Measurements from ENCODE around the gene PABPN1L. TPM values are rescaled to one million over a fixed set of nuclear protein-coding genes. Genes with fewer than 3 reads are reported as not detected.

Gene PABPN1L
- total and polyA plus RNA-seq, 3 donors from 2014 or later: 0.34 to 0.93 TPM; not detected in 1

DNA sequence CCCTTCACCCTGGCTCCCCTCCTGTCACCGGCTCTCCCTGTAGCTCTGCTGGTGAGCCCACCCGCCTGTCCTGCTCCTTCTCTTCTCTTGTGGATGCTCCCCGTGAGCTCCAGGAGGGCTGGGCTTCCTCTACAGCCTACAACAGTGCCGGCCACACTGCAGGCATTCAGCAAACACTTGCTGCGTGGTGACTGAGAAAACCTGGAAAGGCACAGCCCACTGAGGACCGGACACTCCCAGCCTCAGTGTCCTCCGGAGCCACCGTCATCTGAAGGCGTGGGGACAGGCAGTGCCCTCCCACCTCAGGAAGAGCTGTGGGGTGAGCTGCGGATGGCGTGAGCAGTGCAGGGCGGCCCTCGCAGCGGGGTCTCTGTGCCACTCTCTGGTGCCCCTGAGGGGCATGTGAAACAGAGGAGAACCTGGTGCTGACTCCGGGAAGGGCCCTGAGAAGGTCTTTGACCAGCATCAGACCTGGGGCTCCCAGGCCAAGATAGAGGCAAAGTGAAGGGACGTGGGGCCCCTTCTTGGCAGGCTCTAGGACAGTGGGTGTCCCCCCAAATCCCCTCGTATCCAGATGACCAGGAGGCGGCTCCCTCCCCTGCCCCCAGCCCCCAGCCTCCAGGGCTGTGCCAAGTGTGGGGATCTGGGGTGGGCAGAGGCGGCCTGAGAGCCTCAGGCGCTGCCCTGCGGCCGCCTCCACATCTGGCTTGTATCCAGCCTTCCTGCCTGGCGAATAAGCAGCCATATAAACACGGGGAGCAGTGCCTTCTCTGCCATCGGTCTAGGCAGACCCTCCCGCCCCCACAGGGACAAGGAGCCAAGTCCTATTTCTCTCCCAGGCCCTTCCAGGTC lies 44.0 kb upstream of the PABPN1L start:
- WGBS, 2 donors: 59 to 87% methylated on average over 8 to 26 of the region's 26 CpGs
- no peaks in the 10 kb centered on the region for H3K36me3 ChIP-seq (ENCODE audit: low read depth, missing control alignments)
- intact Hi-C loops (cut with DNase I; ENCODE audit: low total_unique reads): no loop called here
- H3K27ac ChIP-seq: no peak overlapping the region
- H3K4me1 ChIP-seq: peaks cover 20% of the 10 kb centered on the region
- TF ChIP-seq POLR2A (IDR thresholded peaks at IDR 0.05): no peak
- TF ChIP-seq, protein P1, sequence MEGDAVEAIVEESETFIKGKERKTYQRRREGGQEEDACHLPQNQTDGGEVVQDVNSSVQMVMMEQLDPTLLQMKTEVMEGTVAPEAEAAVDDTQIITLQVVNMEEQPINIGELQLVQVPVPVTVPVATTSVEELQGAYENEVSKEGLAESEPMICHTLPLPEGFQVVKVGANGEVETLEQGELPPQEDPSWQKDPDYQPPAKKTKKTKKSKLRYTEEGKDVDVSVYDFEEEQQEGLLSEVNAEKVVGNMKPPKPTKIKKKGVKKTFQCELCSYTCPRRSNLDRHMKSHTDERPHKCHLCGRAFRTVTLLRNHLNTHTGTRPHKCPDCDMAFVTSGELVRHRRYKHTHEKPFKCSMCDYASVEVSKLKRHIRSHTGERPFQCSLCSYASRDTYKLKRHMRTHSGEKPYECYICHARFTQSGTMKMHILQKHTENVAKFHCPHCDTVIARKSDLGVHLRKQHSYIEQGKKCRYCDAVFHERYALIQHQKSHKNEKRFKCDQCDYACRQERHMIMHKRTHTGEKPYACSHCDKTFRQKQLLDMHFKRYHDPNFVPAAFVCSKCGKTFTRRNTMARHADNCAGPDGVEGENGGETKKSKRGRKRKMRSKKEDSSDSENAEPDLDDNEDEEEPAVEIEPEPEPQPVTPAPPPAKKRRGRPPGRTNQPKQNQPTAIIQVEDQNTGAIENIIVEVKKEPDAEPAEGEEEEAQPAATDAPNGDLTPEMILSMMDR (IDR thresholded peaks at IDR 0.05): no peak
- H3K4me3 ChIP-seq: no peak overlapping the region
- H3K9me3 ChIP-seq: no peaks in the 10 kb centered on the region
- no peak for DNase-seq
- H3K27me3 ChIP-seq: no peaks in the 10 kb centered on the region

DNA sequence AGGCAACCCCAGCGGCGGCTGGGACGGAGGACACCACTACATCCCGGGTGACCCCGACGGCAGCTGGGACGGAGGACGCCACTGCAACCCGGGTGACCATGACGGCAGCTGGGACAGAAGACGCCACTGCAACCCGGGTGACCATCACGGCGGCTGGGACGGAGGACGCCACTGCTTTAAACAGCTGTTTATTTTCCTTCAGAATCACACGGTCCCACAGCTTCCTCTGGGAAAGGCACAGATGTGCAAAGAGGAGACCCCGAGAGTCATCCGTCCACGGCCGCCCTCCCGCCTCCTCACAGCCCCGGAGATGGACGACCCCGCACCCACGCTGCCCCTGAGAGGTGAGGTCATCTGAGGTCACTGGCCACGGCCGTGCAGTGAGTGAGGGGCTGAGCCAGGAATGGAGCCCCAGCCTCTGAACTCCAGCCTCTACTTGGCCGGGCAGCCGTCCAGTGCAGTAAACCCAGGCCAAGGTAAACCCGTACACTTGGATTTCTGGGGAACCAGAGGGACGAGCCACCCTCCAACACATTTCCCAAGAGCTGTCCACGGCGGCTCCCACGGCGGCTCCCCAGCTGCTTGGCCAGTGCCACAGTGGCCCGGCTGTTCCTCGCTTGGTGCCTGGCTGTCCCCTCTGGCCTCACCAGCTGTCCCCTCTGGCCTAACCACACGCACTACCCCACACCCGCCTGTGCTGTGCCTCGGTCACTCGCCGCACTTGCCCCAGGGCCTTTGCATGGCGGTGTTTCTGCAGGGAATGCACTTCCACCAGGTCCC lies 43.2 kb upstream of the PABPN1L start:
- peaks cover 15% of the 10 kb centered on the region for H3K4me1 ChIP-seq
- no peaks in the 10 kb centered on the region for H3K36me3 ChIP-seq (ENCODE audit: low read depth, missing control alignments)
- TF ChIP-seq, protein P1 (IDR thresholded peaks at IDR 0.05): no peak
- TF ChIP-seq POLR2A (IDR thresholded peaks at IDR 0.05): no peak
- no peaks in the 10 kb centered on the region for H3K9me3 ChIP-seq
- H3K4me3 ChIP-seq: no peak overlapping the region
- intact Hi-C loops (cut with DNase I; ENCODE audit: low total_unique reads): no loop called here
- no peak for DNase-seq
- 75% methylated on average over 10 to 44 of the region's 44 CpGs for WGBS, 2 donors
- no peak overlapping the region for H3K27ac ChIP-seq
- H3K27me3 ChIP-seq: no peaks in the 10 kb centered on the region

DNA sequence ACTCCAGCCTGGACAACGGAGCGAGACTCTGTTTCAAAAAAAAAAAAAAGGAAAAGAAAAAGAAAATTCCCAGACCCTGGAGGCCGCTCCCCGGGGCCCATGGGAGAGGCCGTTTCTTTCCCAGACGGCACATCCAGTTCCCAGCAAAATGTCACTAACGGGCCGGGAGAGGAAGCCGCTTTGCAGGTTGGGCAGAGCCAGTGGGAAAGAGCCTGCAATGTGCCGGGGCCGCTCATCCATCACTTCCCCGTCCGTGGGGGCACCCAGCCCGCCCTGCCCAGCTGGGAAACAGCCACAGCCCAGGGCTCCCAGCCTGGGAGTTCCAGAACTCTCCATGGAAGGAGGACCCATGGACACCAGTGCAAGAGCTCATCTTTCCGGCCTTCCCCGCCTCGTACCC lies 41.8 kb upstream of the PABPN1L start:
- no peak overlapping the region for H3K4me3 ChIP-seq
- intact Hi-C loops (cut with DNase I; ENCODE audit: low total_unique reads): no loop called here
- H3K27me3 ChIP-seq: no peaks in the 10 kb centered on the region
- no peak for DNase-seq
- no peaks in the 10 kb centered on the region for H3K36me3 ChIP-seq (ENCODE audit: low read depth, missing control alignments)
- H3K4me1 ChIP-seq: peaks cover 12% of the 10 kb centered on the region
- no peak overlapping the region for H3K27ac ChIP-seq
- no peaks in the 10 kb centered on the region for H3K9me3 ChIP-seq
- 76 to 78% methylated on average over 17 of the region's 17 CpGs for WGBS, 2 donors
- TF ChIP-seq, protein P1 (IDR thresholded peaks at IDR 0.05): no peak
- TF ChIP-seq POLR2A (IDR thresholded peaks at IDR 0.05): no peak

DNA sequence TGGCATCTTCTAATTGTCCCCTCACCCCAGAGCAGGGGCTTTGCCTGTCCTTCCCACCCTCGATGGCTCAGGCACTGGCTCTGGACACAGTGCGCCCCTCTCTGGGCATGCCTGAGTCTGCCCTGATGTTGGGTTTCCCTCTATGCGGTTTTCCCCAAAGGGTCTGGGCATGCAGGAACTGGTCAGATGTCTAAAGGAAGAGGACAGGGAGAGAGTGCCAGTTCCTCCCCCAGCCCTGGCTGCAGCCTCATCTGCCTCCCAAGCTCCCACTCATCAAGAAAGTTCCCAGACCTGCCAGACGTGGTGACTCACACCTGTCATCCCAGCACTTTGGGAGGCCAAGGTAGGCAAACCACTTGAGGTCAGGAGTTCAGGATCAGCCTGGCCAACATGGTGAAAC lies 41.3 kb upstream of the PABPN1L start:
- intact Hi-C loops (cut with DNase I; ENCODE audit: low total_unique reads): no loop called here
- no peak overlapping the region for H3K27ac ChIP-seq
- no peaks in the 10 kb centered on the region for H3K27me3 ChIP-seq
- TF ChIP-seq, protein P1 (IDR thresholded peaks at IDR 0.05): no peak
- TF ChIP-seq POLR2A (IDR thresholded peaks at IDR 0.05): no peak
- no peaks in the 10 kb centered on the region for H3K36me3 ChIP-seq (ENCODE audit: low read depth, missing control alignments)
- DNase-seq: no peak
- no peak overlapping the region for H3K4me3 ChIP-seq
- peaks cover 12% of the 10 kb centered on the region for H3K4me1 ChIP-seq
- WGBS, 2 donors: 77 to 78% methylated on average over 2 to 4 of the region's 4 CpGs
- H3K9me3 ChIP-seq: no peaks in the 10 kb centered on the region

All from testis (tissue), 3 donors.